H1 (cell line): ENCODE measurements around the gene NCKAP1. TPM values are rescaled to one million over a fixed set of nuclear protein-coding genes. Genes with fewer than 3 reads are reported as not detected.

Source experiments
- CTCF ChIA-PET: fragments of 300-600 bp; sonication (Branson Sonifier 250); formaldehyde crosslinking; loops from one replicate; lab custom pipeline; 2021; ENCODE audit not compliant: partially characterized antibody; lab: Charles Lee
- POLR2A ChIA-PET: fragments of 300-600 bp; sonication (Branson Sonifier 250); formaldehyde crosslinking; loops from one replicate; lab custom pipeline; 2021; ENCODE audit warnings: inconsistent platforms; ENCODE audit not compliant: partially characterized antibody; lab: Charles Lee
- DNase-seq, 2 experiments: peaks; one replicate each; pipeline versions ENCODE4 v3.0.0 to v3.0.0-alpha.2; 2010 to 2022; ENCODE audit warnings: low spot score in 2 of 2, low read depth in 1 of 2, mixed read lengths in 1 of 2
- FAIRE-seq: peaks from 2 replicates; lab custom pipeline; 2011; peaks lifted over from hg19 to GRCh38; lab: Jason Lieb, UNC
- H2AFZ ChIP-seq: 2 replicates; pipeline ENCODE4 v1.8.1; 2012; ENCODE audit warnings: low read length, inconsistent platforms
- H2AK5ac ChIP-seq: 2 replicates; pipeline ENCODE4 v1.6.1; 2013; ENCODE audit warnings: low read depth, low read length
- H2BK120ac ChIP-seq: replicated peaks from 2 replicates; pipeline ENCODE3; 2013; ENCODE audit warnings: low read depth, low read length, inconsistent platforms
- H2BK12ac ChIP-seq: 2 replicates; pipeline ENCODE4 v1.6.1; 2013; ENCODE audit warnings: low read depth, low read length
- H2BK15ac ChIP-seq: 2 replicates; pipeline ENCODE4 v1.6.1; 2013; ENCODE audit warnings: low read length
- H2BK20ac ChIP-seq: 2 replicates; pipeline ENCODE4 v1.6.1; 2013; ENCODE audit warnings: low read length
- H2BK5ac ChIP-seq: 2 replicates; pipeline ENCODE4 v1.6.1; 2013; ENCODE audit warnings: low read depth, low read length
- H3K14ac ChIP-seq: 2 replicates; pipeline ENCODE4 v1.6.1; 2013; ENCODE audit warnings: inconsistent platforms; ENCODE audit not compliant: insufficient read length
- H3K18ac ChIP-seq: 2 replicates; pipeline ENCODE4 v1.6.1; 2013; ENCODE audit warnings: low read length; ENCODE audit errors: extremely low read depth
- H3K23ac ChIP-seq: 2 replicates; pipeline ENCODE4 v1.6.1; 2013; ENCODE audit warnings: inconsistent platforms; ENCODE audit not compliant: insufficient read length
- H3K23me2 ChIP-seq: 2 replicates; pipeline ENCODE4 v1.6.1; 2013; ENCODE audit warnings: low read depth, low read length
- H3K27ac ChIP-seq: 2 replicates; pipeline ENCODE4 v1.6.1; 2011; ENCODE audit warnings: low read depth, low read length, inconsistent platforms
- H3K27me3 ChIP-seq, 4 experiments: replicated peaks in 1 of 4; 1 replicate in 1 of 4; 2 replicates in 3 of 4; pipeline versions ENCODE4 v1.6.1 to v1.8.1; 2011 to 2013; ENCODE audit warnings: low read length in 3 of 4, mild to moderate bottlenecking in 3 of 4, inconsistent platforms in 2 of 4, mixed read lengths in 2 of 4, moderate library complexity in 1 of 4; ENCODE audit not compliant: control insufficient read depth in 3 of 4, insufficient read depth in 3 of 4; ENCODE audit errors: extremely low read depth in 1 of 4
- H3K36me3 ChIP-seq, 4 experiments: 2 replicates each; pipeline versions ENCODE4 v1.6.1 to v1.8.1; 2011 to 2013; ENCODE audit warnings: mild to moderate bottlenecking in 4 of 4, low read length in 3 of 4, moderate library complexity in 2 of 4, control low read depth in 1 of 4, inconsistent platforms in 1 of 4; ENCODE audit not compliant: insufficient read depth in 4 of 4, control insufficient read depth in 2 of 4
- H3K4ac ChIP-seq: replicated peaks from 2 replicates; pipeline ENCODE3; 2013; ENCODE audit warnings: low read length, low read depth, mixed read lengths, inconsistent platforms; ENCODE audit not compliant: insufficient read length
- H3K4me1 ChIP-seq, 4 experiments: replicated peaks in 1 of 4; 1 replicate in 1 of 4; 2 replicates in 3 of 4; pipeline versions ENCODE4 v1.6.1 to v1.8.1; 2011 to 2013; ENCODE audit warnings: low read length in 3 of 4, inconsistent platforms in 2 of 4, mixed read lengths in 1 of 4; ENCODE audit not compliant: insufficient read depth in 4 of 4, control insufficient read depth in 3 of 4
- H3K4me2 ChIP-seq, 2 experiments: 2 replicates each; pipeline versions ENCODE4 v1.6.1 to v1.8.1; 2011 to 2013; ENCODE audit warnings: low read depth in 2 of 2, low read length in 2 of 2, control low read depth in 1 of 2, inconsistent platforms in 1 of 2, mild to moderate bottlenecking in 1 of 2; ENCODE audit not compliant: insufficient read depth in 1 of 2
- H3K4me3 ChIP-seq, 4 experiments: fragments of 200-600, 300-600 bp in 1 of 4; sonication (generic), shearing (Covaris generic), sonication (Bioruptor Twin) in 1 of 4; 2 replicates each; pipeline versions ENCODE4 v1.5.1 to v1.8.1; 2011 to 2016; ENCODE audit warnings: low read length in 4 of 4, low read depth in 3 of 4, control low read depth in 2 of 4, inconsistent platforms in 2 of 4, mild to moderate bottlenecking in 2 of 4, mixed read lengths in 1 of 4, moderate library complexity in 1 of 4; ENCODE audit not compliant: insufficient read depth in 2 of 4; ENCODE audit errors: extremely low read depth in 1 of 4
- H3K56ac ChIP-seq: replicated peaks from 2 replicates; pipeline ENCODE3; 2013; ENCODE audit warnings: low read depth, mild to moderate bottlenecking, mixed read lengths, low read length, inconsistent platforms; ENCODE audit not compliant: insufficient read length
- H3K79me1 ChIP-seq: 2 replicates; pipeline ENCODE4 v1.6.1; 2013; ENCODE audit warnings: low read depth, low read length, control low read depth
- H3K79me2 ChIP-seq, 2 experiments: 2 replicates each; pipeline versions ENCODE4 v1.6.1 to v1.8.1; 2012 to 2013; ENCODE audit warnings: low read length in 2 of 2, mild to moderate bottlenecking in 2 of 2, inconsistent platforms in 1 of 2; ENCODE audit not compliant: insufficient read depth in 2 of 2, control insufficient read depth in 1 of 2
- H3K9ac ChIP-seq, 4 experiments: replicated peaks in 1 of 4; 1 replicate in 1 of 4; 2 replicates in 3 of 4; pipeline versions ENCODE4 v1.6.1 to v1.8.1; 2011 to 2013; ENCODE audit warnings: low read depth in 3 of 4, low read length in 3 of 4, control low read depth in 2 of 4, mild to moderate bottlenecking in 2 of 4, moderate library complexity in 2 of 4, inconsistent platforms in 1 of 4; ENCODE audit errors: extremely low read depth in 1 of 4
- H3K9me3 ChIP-seq, 2 experiments: 2 replicates each; pipeline versions ENCODE4 v1.6.1 to v1.8.1; 2012 to 2013; ENCODE audit warnings: mild to moderate bottlenecking in 2 of 2, moderate library complexity in 2 of 2, control low read depth in 1 of 2, inconsistent platforms in 1 of 2, low read depth in 1 of 2, low read length in 1 of 2, mixed read lengths in 1 of 2; ENCODE audit not compliant: insufficient read depth in 2 of 2
- H4K20me1 ChIP-seq, 2 experiments: replicated peaks in 1 of 2; 2 replicates each; pipeline versions ENCODE3 to v1.8.1; 2011 to 2013; ENCODE audit warnings: inconsistent platforms in 2 of 2, low read length in 2 of 2, mild to moderate bottlenecking in 1 of 2; ENCODE audit not compliant: insufficient read depth in 2 of 2, control insufficient read depth in 1 of 2
- H4K5ac ChIP-seq: 2 replicates; pipeline ENCODE4 v1.6.1; 2013; ENCODE audit warnings: low read length, low read depth, mixed read lengths, inconsistent platforms; ENCODE audit not compliant: insufficient read length
- H4K8ac ChIP-seq: 2 replicates; pipeline ENCODE4 v1.8.0; 2013; ENCODE audit warnings: mild to moderate bottlenecking, moderate library complexity, low read length, inconsistent platforms; ENCODE audit not compliant: insufficient read depth; ENCODE audit errors: extremely low read depth
- H4K91ac ChIP-seq: replicated peaks from 2 replicates; pipeline ENCODE3; 2013; ENCODE audit warnings: low read length, mixed read lengths, inconsistent platforms; ENCODE audit not compliant: insufficient read length
- CHD1 ChIP-seq: IDR thresholded peaks from 2 replicates; pipeline ENCODE4 v1.6.1; 2012; ENCODE audit warnings: low read depth, low read length, improper control_type of control experiment
- EZH2 ChIP-seq: fragments of 200-600 bp; sonication (generic); IDR thresholded peaks from 2 replicates; pipeline ENCODE4 v1.7.1; 2012; ENCODE audit warnings: low read depth, mild to moderate bottlenecking, moderate library complexity, low read length, inconsistent platforms; ENCODE audit not compliant: severe bottlenecking
- GABPA ChIP-seq: IDR thresholded peaks from 2 replicates; pipeline ENCODE4 v1.6.1; 2011; ENCODE audit warnings: mild to moderate bottlenecking, low read length, moderate library complexity, borderline replicate concordance; ENCODE audit not compliant: insufficient read depth
- JUND ChIP-seq: IDR thresholded peaks from 2 replicates; pipeline ENCODE4 v1.6.1; 2011; ENCODE audit warnings: mild to moderate bottlenecking, improper control_type of control experiment, low read length
- POLR2AphosphoS5 ChIP-seq: IDR thresholded peaks from 2 replicates; pipeline ENCODE4 v1.6.1; 2011; ENCODE audit warnings: low read depth, low read length
- RXRA ChIP-seq: IDR thresholded peaks from 2 replicates; pipeline ENCODE4 v1.6.1; 2011; ENCODE audit warnings: low read depth, mild to moderate bottlenecking, low read length, moderate library complexity; ENCODE audit not compliant: insufficient read depth
- SP1 ChIP-seq: IDR thresholded peaks from 2 replicates; pipeline ENCODE4 v1.6.1; 2011; ENCODE audit warnings: low read depth, low read length
- WGBS, 2 experiments: shearing (Covaris generic) in 1 of 2; methylation state at CpG; one replicate each; pipeline versions ENCODE4 v1.1.6 to v1.1.7; 2013 to 2015; ENCODE audit warnings: low lambda C conversion rate in 2 of 2, mixed read lengths in 2 of 2, inconsistent platforms in 1 of 2, low coverage in 1 of 2, missing lambda C conversion rate in 1 of 2; ENCODE audit not compliant: insufficient replicate concordance in 2 of 2, insufficient coverage in 1 of 2, insufficient read length in 1 of 2; ENCODE audit errors: extremely low coverage in 1 of 2, missing lambda C conversion rate in 1 of 2; 5-methylcytosine and 5-hydroxymethylcytosine counted together
- polyA plus RNA-seq, 7 experiments: library from polyadenylated mRNA; depleted of rRNA in 3 of 7; stranded (reverse) in 5 of 7; unstranded in 2 of 7; fragments of >200 nt in 5 of 7; fragments of 200-250 nt in 2 of 7; gene quantifications; 1 replicate in 5 of 7; 2 replicates in 1 of 7; 4 replicates in 1 of 7; pipeline versions ENCODE4 v1.2.1 to v1.2.3, GENCODE V29; 2011 to 2013; ENCODE audit warnings: missing spikeins in 2 of 7, mixed read lengths in 2 of 7
- total RNA-seq: library from RNA; stranded (reverse); fragmentation: NEBNext Ultra II Directional; extraction: Animal tissue kit (Norgen Biotek cat#: 25700); gene quantifications from 2 replicates; pipeline ENCODE4 v1.2.1, GENCODE V29; 2021

Gene NCKAP1
- total and polyA plus RNA-seq, 2 of the 8 experiments (the other 6 are each of a cell fraction or from before 2014, with no cell fraction given) = 90.8 to 173 TPM

DNA sequence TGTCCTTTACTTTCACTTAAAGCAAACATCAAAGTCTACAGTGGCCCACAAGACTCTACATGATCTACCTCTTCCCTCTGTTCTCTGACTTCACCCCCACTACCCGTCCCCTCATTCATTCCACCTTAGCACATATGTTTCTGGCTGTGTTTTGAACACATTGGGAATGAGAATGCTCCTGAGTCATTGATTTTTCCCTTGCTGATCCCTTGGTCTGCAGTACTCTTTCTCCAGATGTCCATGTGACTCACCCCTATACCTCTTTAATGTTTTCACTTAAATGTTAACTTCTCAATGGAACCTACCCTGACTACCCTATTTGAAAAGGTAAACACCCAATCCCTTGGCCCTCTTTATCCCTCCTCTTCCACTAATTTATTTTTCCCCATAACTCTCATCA lies 141.1 kb downstream of the NCKAP1 start:
- no peak overlapping the region for H4K91ac ChIP-seq
- no peaks in the 10 kb centered on the region for H4K20me1 ChIP-seq
- no peak overlapping the region for H3K4ac ChIP-seq
- no peaks in the 10 kb centered on the region; a peak in 1 of 7 replicates for H3K4me1 ChIP-seq
- H4K8ac ChIP-seq = no peak overlapping the region
- no peak overlapping the region for H3K4me2 ChIP-seq
- FAIRE-seq (no peak), DNase-seq (no peak)
- H3K79me2 ChIP-seq = no peaks in the 10 kb centered on the region
- H3K79me1 ChIP-seq = no peaks in the 10 kb centered on the region
- H2BK12ac ChIP-seq = no peak overlapping the region
- H3K23ac ChIP-seq = no peak overlapping the region
- no peak overlapping the region for H2BK15ac ChIP-seq
- H3K36me3 ChIP-seq = no peaks in the 10 kb centered on the region
- H3K56ac ChIP-seq = no peak overlapping the region
- no peaks in the 10 kb centered on the region for H3K23me2 ChIP-seq
- POLR2A ChIA-PET = no interaction called here
- H3K18ac ChIP-seq = no peak overlapping the region
- no peaks in the 10 kb centered on the region for H3K9me3 ChIP-seq
- CTCF ChIA-PET = no interaction called here
- no peak overlapping the region for H4K5ac ChIP-seq
- TF ChIP-seq GABPA (no peak), EZH2 (no peak), RXRA (no peak), CHD1 (no peak), JUND (no peak), SP1 (no peak), POLR2AphosphoS5 (no peak)
- H3K14ac ChIP-seq = no peak overlapping the region
- H2BK5ac ChIP-seq = no peak overlapping the region
- WGBS, 2 experiments = 78% methylated on average over 1 of the region's 1 CpG; no CpG with 5 or more reads in 1 of the 2 experiments
- no peak overlapping the region for H2AK5ac ChIP-seq
- H2BK120ac ChIP-seq = no peak overlapping the region
- no peak overlapping the region for H3K4me3 ChIP-seq
- H3K9ac ChIP-seq = no peak overlapping the region
- H2BK20ac ChIP-seq = no peak overlapping the region
- no peaks in the 10 kb centered on the region for H3K27me3 ChIP-seq
- H2AFZ ChIP-seq = no peak overlapping the region
- no peak overlapping the region for H3K27ac ChIP-seq
